ENCODE results near the gene SUZ12.
"Not testable (repeated sequence)": the region's sequence is repeated elsewhere in the genome, so short reads cannot be mapped to it uniquely, and the experiment has no call there.

SUZ12 gene

DNA sequence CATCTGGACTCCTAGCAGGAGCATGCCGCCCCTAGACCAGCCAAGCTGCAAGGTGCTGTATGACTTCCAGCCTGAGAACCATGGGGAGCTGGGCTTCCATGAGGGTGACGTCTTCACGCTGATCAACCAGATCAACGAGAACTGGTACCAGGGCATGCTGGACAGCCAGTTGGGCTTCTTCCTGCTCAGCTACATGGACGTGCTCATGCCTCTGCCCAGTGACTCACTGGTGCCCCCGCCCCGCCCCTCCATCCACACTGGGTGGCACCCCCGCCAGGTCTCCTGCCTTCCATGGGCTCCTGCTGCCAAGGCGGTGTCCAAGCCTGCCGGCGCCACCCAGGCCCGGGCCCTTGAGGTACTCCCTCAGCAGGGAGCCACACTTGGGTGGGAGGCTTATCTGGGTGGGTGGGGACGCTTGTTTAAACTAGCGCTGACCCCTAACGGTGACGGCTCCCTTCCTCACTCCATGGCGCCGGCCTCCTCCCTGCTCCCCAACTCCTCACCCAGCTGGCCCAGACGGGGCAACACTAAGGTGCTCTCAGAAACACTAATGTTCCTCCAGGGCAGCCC is 104.6 kb downstream of the SUZ12 start:
- DNase-seq (ENCODE audit: low spot score), result not testable (repeated sequence)

- DNase-seq (ENCODE audit: low spot score), result not testable (repeated sequence)
These were observed 105.5 kb downstream of the SUZ12 start for GRCh38 chr17:32042266-32042665.

DNA sequence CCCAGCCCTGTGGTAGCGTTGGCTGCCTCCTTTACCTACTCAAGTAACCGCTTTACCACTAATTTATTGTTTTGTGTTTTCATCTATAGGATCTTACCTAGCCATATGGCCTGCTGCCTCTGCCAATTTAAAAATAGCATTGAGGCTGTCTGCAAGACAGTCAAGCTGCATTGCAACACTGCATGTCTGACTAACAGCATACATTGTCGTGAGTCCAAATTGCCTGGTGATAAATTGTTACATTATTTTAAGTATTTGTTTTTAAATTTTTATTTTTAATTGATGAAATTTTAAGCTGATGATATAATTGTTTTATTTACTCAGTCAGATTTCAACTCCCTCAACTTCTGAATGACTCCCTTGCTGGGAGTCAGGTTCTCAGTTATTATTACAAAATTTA is 108.8 kb downstream of the SUZ12 start:
- DNase-seq (ENCODE audit: low spot score), result not testable (repeated sequence)

DNA sequence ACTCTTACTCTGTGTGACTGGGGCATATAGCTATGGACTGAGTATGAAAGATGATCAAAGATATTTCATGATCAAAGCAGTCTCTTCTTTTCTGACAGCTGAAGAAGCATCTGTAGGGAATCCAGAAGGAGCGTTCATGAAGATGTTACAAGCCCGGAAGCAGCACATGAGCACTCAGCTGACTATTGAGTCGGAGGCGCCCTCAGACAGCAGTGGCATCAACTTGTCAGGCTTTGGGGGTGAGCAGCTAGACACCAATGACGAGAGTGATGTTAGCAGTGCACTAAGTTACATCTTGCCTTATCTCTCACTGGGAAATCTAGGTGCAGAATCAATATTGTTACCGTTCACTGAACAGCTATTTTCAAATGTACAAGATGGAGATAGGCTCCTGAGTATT is 110.9 kb downstream of the SUZ12 start:
- not testable (repeated sequence) for DNase-seq (ENCODE audit: low spot score)
